ENCODE measurements around the gene RBM33.
A peak's percentile ranks its signal among the peaks of the same experiment; 100 is the strongest.
"Not testable (repeated sequence)": the region's sequence is repeated elsewhere in the genome, so short reads cannot be mapped to it uniquely, and the experiment has no call there.

RBM33 gene

GRCh38 chr7:155811560-155811894 is 167.1 kb downstream of the RBM33 start:
- no peak for DNase-seq (ENCODE audit: low spot score)

- DNase-seq (ENCODE audit: low spot score) = peak; percentile 54
Observed at GRCh38 chr7:155811895-155812761, 167.7 kb downstream of the RBM33 start, which contains the start of gene SHH. Gene SHH, minus strand, starts transcription at chr7:155812463. Its CDS starts 341 bp downstream, at chr7:155812122.

- no peak for DNase-seq (ENCODE audit: low spot score)
Observed at GRCh38 chr7:155813125-155813524, 168.7 kb downstream of the RBM33 start.

- no peak for DNase-seq (ENCODE audit: low spot score)
Observed at GRCh38 chr7:155813546-155814315, 169.3 kb downstream of the RBM33 start.

- no peak for DNase-seq (ENCODE audit: low spot score)
Observed at GRCh38 chr7:155814316-155815276, 170.1 kb downstream of the RBM33 start.

- no peak for DNase-seq (ENCODE audit: low spot score)
Observed at GRCh38 chr7:155815332-155816191, 171.1 kb downstream of the RBM33 start.

GRCh38 chr7:155816192-155816508 is 171.7 kb downstream of the RBM33 start:
- no peak for DNase-seq (ENCODE audit: low spot score)

- DNase-seq (ENCODE audit: low spot score) = no peak
Observed at GRCh38 chr7:155816996-155817395, 172.5 kb downstream of the RBM33 start.

GRCh38 chr7:155817515-155817914 is 173.1 kb downstream of the RBM33 start:
- not testable (repeated sequence) for DNase-seq (ENCODE audit: low spot score)

- DNase-seq (ENCODE audit: low spot score) = no peak
Observed at GRCh38 chr7:155818154-155818819, 173.8 kb downstream of the RBM33 start.

- no peak for DNase-seq (ENCODE audit: low spot score)
Observed at GRCh38 chr7:155818820-155819168, 174.3 kb downstream of the RBM33 start.

GRCh38 chr7:155819186-155819585 is 174.7 kb downstream of the RBM33 start:
- no peak for DNase-seq (ENCODE audit: low spot score)

GRCh38 chr7:155820246-155820645 is 175.8 kb downstream of the RBM33 start:
- no peak for DNase-seq (ENCODE audit: low spot score)

- no peak for DNase-seq (ENCODE audit: low spot score)
Observed at GRCh38 chr7:155820788-155821187, 176.3 kb downstream of the RBM33 start.

GRCh38 chr7:155821851-155822250 is 177.4 kb downstream of the RBM33 start:
- no peak for DNase-seq (ENCODE audit: low spot score)

GRCh38 chr7:155824227-155824886 is 179.9 kb downstream of the RBM33 start:
- DNase-seq (ENCODE audit: low spot score) = no peak

GRCh38 chr7:155825336-155825735 is 180.9 kb downstream of the RBM33 start:
- peak; percentile 29 for DNase-seq (ENCODE audit: low spot score)

GRCh38 chr7:155829796-155830470 is 185.5 kb downstream of the RBM33 start:
- no peak for DNase-seq (ENCODE audit: low spot score)
